T-helper 1 cell (primary cell): ENCODE results near the gene MEX3C.

Source experiments
- DNase-seq, 5 donors: peaks; one replicate each; pipeline ENCODE4 v3.0.0-alpha.2; 2012 to 2020

MEX3C gene

GRCh38 chr18:51191128-51191717 is 6.3 kb downstream of the MEX3C start:
- DNase-seq: peak in 2 of 5 donors; percentile 21 to 67

DNA sequence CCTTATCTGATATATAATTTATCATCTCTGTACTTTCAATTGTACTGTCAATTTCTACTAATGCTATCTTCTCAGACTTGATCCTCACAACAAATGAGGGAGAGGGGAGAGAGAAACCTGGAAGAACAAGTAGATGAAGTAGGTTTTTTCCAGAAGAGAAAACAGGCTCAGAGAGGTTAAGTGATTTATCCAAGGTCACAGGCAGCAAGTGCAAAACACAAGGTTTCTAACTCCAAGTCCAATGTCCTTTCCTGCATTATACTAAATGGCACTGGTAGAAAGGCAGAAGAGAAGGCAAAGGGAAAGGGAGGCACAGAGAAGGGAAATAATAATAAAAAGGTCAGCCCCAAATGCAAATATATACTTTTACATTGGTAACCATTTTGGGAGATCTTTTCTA is 7.5 kb downstream of the MEX3C start:
- no peak for DNase-seq

DNA sequence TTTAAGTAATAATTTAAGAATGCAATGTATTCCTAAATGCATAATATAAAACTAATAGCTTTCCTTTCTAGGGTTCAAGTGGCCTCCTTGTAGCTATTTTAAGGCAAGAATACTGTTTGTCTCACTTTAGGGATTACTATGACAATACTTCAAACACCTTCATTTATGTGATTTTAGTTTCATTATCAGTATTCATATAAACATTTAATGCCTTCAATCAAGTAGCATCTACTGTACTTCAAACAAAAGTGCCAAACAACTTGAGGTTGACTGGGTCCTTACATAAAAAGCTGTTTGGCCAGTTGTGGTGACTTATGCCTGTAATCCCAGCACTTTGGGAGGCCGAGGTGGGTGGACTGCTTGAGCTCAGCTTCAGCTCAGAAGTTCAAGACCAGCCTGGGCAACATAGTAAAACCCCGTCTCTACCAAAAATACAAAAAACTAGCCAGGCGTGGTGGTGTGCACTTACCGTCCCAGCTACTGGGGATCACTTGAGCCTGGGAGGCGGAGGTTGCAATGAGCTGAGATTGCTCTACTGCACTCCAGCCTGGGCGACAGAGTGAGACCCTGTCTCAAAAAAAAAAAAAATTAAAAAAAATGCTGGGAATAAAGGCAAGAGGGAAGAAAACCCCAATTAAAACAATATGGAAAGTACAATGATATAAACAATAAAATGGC is 9.3 kb downstream of the MEX3C start:
- DNase-seq: no peak

- DNase-seq: no peak
Observed at GRCh38 chr18:51185075-51185474, 12.4 kb downstream of the MEX3C start.

GRCh38 chr18:51184091-51184457 is 13.4 kb downstream of the MEX3C start:
- no peak for DNase-seq

DNA sequence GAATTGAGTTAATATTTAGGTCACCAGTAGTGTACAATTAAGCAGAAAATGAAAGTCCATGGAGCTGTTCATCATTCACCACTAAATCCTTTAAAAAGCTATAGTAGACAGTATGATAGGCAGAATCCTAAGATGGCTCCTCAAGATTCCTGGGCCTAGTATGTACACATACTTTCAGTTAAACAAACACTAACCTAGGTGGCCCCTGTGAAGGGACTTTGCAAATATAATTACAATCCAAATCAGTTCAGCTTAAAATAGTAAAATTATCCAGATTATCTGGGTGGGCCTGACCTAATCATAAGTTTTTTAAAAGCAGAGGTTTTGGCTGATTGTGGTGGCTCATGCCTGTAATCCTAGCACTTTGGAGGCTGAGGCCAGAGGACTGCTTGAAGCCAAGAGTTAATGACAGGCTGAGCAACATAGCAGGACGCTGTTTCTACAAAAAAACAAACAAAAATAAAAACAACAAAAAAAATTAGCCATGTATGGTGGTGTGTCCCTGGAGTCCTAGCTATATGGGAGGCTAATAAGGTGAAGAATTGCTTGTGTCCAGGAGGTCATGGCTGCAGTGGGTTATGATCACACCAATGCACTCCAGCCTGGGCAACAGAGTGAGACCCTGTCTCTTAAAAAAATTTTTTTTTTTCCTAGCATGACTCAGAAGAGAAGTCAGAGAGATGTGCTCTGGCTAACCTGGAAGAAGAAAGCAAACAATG is 13.9 kb downstream of the MEX3C start:
- no peak for DNase-seq

- DNase-seq: no peak
Observed at GRCh38 chr18:51182824-51183223, 14.7 kb downstream of the MEX3C start.

- no peak for DNase-seq
Observed at GRCh38 chr18:51171625-51172259, 25.7 kb downstream of the MEX3C start.

DNA sequence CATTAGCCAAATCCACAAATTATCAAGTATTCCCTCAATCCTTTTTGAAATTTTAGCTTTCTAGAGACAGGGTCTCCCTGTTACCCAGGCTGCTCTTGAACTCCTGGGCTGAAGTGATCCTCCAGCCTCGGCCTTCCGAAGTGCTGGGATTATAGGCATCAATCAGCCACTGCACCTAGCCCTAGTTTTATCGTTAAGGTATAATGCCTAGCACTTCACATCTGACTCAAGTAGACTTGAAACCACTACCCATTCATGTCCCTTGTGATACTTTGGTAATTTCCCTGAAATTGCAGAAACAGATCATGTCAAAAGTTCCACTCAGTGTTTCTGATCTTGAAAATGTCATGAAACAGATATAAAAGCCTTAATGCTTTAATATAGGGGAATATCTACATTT is 26.3 kb downstream of the MEX3C start:
- peak in 1 of 5 donors; percentile 61 for DNase-seq

GRCh38 chr18:51170664-51171063 is 26.8 kb downstream of the MEX3C start:
- peak in 1 of 5 donors; percentile 40 for DNase-seq

DNA sequence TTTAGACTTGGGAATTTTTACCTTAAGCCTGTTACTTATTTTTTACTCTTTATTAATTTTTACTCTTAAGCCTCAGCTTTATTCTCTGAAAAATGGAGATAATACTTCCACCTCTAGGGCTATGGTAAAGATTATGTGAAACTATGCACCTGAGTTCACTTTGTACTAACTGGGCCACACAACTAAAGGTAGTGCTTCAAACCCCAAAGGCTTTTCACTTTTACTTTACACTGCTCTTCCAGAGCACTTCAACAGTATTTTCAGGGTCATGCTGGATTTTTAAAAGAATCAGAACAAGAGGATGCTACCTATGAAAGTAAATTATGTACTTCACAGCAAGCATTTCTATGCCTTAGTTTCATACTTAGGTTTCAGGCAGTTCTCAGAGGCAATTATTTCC is 27.8 kb downstream of the MEX3C start:
- peak in 1 of 5 donors; percentile 24 for DNase-seq

GRCh38 chr18:51168960-51169662 is 28.4 kb downstream of the MEX3C start:
- peak in 1 of 5 donors; percentile 62 for DNase-seq

DNA sequence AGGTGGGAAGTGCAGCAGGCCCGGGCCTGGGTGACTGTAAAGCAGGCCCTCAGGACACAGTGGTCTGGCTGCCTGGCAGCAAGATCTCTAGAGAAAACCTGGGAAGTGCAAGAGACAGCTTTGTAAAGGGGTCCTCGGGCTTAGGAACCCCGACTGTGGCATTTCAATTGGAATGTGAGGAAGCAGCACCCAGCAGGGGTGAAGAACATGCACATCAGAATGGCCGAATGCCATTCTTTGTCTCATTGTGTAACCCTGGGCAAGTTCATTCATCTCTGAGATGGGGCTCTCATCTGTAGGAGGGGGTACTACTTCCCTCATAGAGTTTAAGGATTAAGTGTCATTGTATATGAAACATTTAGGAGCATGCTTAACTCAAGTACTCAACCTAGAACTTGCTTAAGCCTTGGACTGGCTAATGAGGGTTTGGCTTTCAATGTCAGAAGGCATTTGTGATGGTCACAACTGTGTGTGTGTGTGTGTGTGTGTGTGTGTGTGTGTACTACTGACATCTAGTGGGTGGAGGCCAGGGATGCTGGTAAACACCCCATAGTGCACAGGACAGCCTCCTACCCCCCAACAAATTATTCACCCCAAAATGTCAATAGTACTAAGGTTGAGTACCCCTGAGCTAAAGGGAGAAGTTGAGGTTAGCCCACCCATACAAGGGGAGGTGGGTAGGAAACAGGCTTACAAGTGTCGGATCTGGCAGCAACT is 29.3 kb downstream of the MEX3C start:
- DNase-seq: no peak

DNA sequence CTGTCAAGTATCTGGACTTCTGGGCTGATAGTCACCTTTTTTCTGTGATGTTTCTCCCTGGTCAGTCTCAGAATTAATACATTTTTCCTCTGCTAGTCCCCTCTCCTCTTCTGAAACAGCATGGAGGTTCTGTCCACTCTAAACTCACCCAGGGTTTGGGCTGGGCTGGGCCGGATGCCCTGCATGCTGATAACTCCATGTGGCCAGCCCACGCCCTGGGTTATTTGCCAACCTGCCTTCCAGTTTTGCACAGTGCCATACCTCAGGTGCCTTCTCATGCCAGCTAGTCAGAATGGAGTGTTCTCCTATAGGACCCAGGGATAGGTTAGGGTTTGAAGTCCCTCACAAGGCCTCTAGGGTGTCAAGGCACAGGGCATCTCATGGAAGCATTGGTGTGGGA is 32.2 kb downstream of the MEX3C start:
- no peak for DNase-seq

- DNase-seq: no peak
Observed at GRCh38 chr18:51164761-51165281, 32.7 kb downstream of the MEX3C start.

DNA sequence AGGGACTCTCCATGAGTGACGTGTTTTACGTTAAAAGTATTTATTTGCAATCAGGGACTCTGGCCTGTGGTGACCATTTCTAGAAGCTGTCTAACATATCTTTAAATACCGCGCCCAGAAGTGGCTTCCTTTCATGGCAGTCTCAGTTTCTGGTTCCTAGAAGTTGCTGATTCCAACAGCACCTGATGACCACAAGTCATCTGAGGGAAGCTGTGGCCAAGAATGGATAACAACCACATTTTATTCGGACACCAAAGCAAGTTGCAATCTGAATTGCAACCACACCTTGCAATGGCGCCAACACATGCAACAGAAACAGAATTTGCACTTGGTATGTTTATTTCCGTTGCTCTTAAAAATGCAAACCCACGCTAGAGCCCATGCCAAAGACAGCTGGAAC is 33.1 kb downstream of the MEX3C start:
- peak in 1 of 5 donors; percentile 31 for DNase-seq

GRCh38 chr18:51163543-51163942 is 33.9 kb downstream of the MEX3C start:
- no peak for DNase-seq

- no peak for DNase-seq
Observed at GRCh38 chr18:51162617-51163016, 34.9 kb downstream of the MEX3C start.

- no peak for DNase-seq
Observed at GRCh38 chr18:51160646-51161045, 36.8 kb downstream of the MEX3C start.

GRCh38 chr18:51157215-51157614 is 40.3 kb downstream of the MEX3C start:
- DNase-seq: no peak

DNA sequence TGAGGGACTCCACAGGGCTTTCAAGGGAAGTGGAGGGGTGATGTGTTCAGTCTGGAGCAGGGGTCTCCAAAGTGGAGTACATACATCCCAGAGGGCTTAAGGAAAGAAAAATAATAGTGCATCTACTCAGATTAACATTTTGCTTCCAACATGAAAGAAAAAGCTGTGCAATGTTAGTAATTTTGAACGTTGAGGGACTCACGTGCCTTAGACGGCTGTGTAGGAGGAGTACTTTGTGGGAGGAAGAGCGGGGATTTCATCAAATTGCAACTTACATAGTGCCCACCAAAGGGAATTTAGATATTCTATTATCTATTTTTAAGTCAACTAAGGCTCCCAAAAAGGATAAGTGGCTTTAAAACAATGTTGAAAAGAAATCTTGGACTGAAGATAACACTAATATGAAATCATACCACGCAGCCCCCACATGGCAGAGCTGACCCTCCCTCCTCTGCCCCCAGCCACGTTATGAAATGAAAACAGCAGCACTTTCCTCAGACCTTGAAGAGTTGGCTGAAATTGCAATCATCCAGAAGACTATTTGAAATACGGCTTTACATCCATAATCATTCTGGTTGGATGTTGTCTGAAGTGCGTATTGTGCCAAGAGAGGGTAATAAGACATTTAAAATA is 42.9 kb downstream of the MEX3C start:
- DNase-seq: no peak
